CD4-positive, alpha-beta T cell treated with Interleukin-4 for 1 hour (primary cell): ENCODE results near the gene CACNA2D2.

ENCODE experiments used
- DNase-seq, 2 donors: peaks; one replicate each; pipeline ENCODE4 v3.0.0-alpha.2; 2020 to 2022

CACNA2D2 gene

GRCh38 chr3:50322386-50323091, 180.9 kb downstream of the CACNA2D2 start, which contains the start of gene HYAL2:
Gene HYAL2 (minus strand): TSS chr3:50322745. CDS start chr3:50320489, 2,256 bp downstream.
- DNase-seq = no peak

- DNase-seq = no peak
Measured at GRCh38 chr3:50322115-50322385, 181.4 kb downstream of the CACNA2D2 start.

- peak; percentile 84 to 87 for DNase-seq
Measured at GRCh38 chr3:50321336-50322114, 181.9 kb downstream of the CACNA2D2 start.

GRCh38 chr3:50320853-50321335, 182.5 kb downstream of the CACNA2D2 start:
- peak in 1 of 2 donors; percentile 54 for DNase-seq

GRCh38 chr3:50319894-50320625, 183.4 kb downstream of the CACNA2D2 start:
- no peak for DNase-seq

GRCh38 chr3:50319181-50319893, 184.1 kb downstream of the CACNA2D2 start:
- DNase-seq = no peak

- peak in 1 of 2 donors; percentile 24 for DNase-seq
Measured at GRCh38 chr3:50318615-50319014, 184.8 kb downstream of the CACNA2D2 start.

- DNase-seq = no peak
Measured at GRCh38 chr3:50318163-50318562, 185.3 kb downstream of the CACNA2D2 start.

GRCh38 chr3:50317300-50317699, 186.1 kb downstream of the CACNA2D2 start:
- no peak for DNase-seq

- peak; percentile 62 to 76 for DNase-seq
Measured at GRCh38 chr3:50316657-50317242, 186.7 kb downstream of the CACNA2D2 start.

GRCh38 chr3:50314816-50315215, 188.6 kb downstream of the CACNA2D2 start:
- DNase-seq = no peak

- DNase-seq = no peak
Measured at GRCh38 chr3:50314342-50314741, 189.1 kb downstream of the CACNA2D2 start.
